Vagina (tissue), 2 donors: Measurements from ENCODE around the gene DOCK1. TPM values are rescaled to one million over a fixed set of nuclear protein-coding genes. Genes with fewer than 3 reads are reported as not detected.

Experiments used
- DNase-seq, 2 donors: peaks; one replicate each; pipeline ENCODE4 v3.0.0-alpha.2; 2017; ENCODE audit errors: extremely low spot score in 2 of 2
- H3K27ac ChIP-seq: fragments of 200-600 bp; sonication (generic); one replicate; pipeline ENCODE4 v1.5.1; 2019
- H3K27me3 ChIP-seq: fragments of 200-600 bp; sonication (generic); one replicate; pipeline ENCODE4 v1.5.1; 2019
- H3K36me3 ChIP-seq, 2 donors: fragments of 200-600 bp; sonication (generic); one replicate each; pipeline ENCODE4 v1.5.1; 2017 to 2019
- H3K4me1 ChIP-seq: fragments of 200-600 bp; sonication (generic); one replicate; pipeline ENCODE4 v1.5.1; 2019
- H3K4me3 ChIP-seq, 2 donors: fragments of 200-600 bp; sonication (generic); 1 replicate in 1 of 2; 2 replicates in 1 of 2; pipeline ENCODE4 v1.5.1; 2016 to 2019
- H3K9me3 ChIP-seq: fragments of 200-600 bp; sonication (generic); one replicate; pipeline ENCODE4 v1.5.1; 2019
- POLR2A ChIP-seq, 2 donors: fragments of 450-650 bp; IDR thresholded peaks; one replicate each; pipeline ENCODE4 v1.6.1; 2017; ENCODE audit warnings: antibody characterized with exemption in 2 of 2, mild to moderate bottlenecking in 2 of 2, moderate library complexity in 2 of 2
- POLR2AphosphoS5 ChIP-seq, 2 donors: sonication (generic); formaldehyde crosslinking; IDR thresholded peaks; one replicate each; pipeline ENCODE4 v1.9.0; 2017; ENCODE audit warnings: antibody characterized with exemption in 2 of 2, mild to moderate bottlenecking in 2 of 2, low read depth in 1 of 2; ENCODE audit not compliant: insufficient read depth in 1 of 2
- intact Hi-C: fragments of 100-400 bp; cut with DNase I; formaldehyde crosslinking; loops from one replicate; pipeline ENCODE4 v1.15.1; 2023
- total RNA-seq: library from RNA; depleted of rRNA; stranded (reverse); fragments of >200 nt; gene quantifications from one replicate; pipeline ENCODE4 v1.2.3, GENCODE V29; 2016
- TF ChIP-seq, protein P1 (sequence below), 3 experiments: fragments of 450-650 bp in 2 of 3; fragments of 200-600 bp in 1 of 3; sonication (generic) in 1 of 3; IDR thresholded peaks; one replicate each; pipeline ENCODE4 v1.5.1; 2017 to 2019; ENCODE audit warnings: antibody characterized with exemption in 3 of 3, mild to moderate bottlenecking in 2 of 3, moderate library complexity in 2 of 3

Gene DOCK1
- total RNA-seq, 1 donor from 2014 or later = 64.6 TPM

DNA sequence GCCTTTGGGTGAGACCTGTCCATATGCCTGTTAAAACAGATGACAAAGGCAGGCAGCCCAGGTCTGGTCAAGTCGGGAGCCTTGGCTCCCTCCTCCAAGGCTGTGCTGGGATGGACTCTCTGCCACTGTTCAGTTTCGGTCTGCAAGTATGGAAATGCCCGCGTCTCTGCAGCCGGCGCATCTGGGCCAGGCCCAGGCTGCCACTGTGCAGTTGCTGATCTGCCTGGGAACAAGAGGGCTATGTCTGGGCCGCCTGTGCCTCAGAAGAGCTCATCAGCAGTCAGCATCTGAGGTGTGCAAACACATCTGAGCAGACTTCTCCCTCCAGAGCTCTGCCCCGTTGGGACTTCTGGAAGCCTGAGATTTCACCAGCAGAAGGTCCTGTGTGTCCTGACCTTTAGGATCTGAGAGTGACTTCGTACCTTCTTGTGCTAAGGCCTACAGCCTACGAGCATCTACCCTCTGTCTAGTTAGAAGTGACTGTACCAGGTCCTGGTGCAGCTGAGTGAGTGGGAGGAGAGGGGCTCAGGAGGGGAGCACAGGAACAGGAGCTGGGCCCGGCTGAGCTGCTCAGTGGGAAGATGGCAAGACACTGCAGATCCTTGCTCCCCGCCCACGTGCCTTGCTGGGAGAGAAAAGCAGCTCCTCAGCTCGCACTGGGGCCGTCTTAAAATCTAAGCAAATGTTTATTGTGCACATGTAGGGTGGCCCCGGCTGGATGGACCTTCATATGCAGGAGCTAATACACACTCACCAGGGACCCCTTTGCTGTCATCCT is 50.9 kb downstream of the DOCK1 start:
- TF ChIP-seq, protein P1, sequence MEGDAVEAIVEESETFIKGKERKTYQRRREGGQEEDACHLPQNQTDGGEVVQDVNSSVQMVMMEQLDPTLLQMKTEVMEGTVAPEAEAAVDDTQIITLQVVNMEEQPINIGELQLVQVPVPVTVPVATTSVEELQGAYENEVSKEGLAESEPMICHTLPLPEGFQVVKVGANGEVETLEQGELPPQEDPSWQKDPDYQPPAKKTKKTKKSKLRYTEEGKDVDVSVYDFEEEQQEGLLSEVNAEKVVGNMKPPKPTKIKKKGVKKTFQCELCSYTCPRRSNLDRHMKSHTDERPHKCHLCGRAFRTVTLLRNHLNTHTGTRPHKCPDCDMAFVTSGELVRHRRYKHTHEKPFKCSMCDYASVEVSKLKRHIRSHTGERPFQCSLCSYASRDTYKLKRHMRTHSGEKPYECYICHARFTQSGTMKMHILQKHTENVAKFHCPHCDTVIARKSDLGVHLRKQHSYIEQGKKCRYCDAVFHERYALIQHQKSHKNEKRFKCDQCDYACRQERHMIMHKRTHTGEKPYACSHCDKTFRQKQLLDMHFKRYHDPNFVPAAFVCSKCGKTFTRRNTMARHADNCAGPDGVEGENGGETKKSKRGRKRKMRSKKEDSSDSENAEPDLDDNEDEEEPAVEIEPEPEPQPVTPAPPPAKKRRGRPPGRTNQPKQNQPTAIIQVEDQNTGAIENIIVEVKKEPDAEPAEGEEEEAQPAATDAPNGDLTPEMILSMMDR (IDR thresholded peaks at IDR 0.05) = no peak
- no peak for TF ChIP-seq POLR2AphosphoS5 (IDR thresholded peaks at IDR 0.05; ENCODE audit: insufficient read depth in 1 of 2, low read depth in 1 of 2)
- no peaks in the 10 kb centered on the region for H3K9me3 ChIP-seq
- peaks cover 20% of the 10 kb centered on the region for H3K4me1 ChIP-seq
- intact Hi-C loops = no loop called here
- H3K27ac ChIP-seq = no peak overlapping the region
- H3K4me3 ChIP-seq = no peak overlapping the region
- H3K36me3 ChIP-seq = no peaks in the 10 kb centered on the region
- DNase-seq = no peak
- H3K27me3 ChIP-seq = no peaks in the 10 kb centered on the region

DNA sequence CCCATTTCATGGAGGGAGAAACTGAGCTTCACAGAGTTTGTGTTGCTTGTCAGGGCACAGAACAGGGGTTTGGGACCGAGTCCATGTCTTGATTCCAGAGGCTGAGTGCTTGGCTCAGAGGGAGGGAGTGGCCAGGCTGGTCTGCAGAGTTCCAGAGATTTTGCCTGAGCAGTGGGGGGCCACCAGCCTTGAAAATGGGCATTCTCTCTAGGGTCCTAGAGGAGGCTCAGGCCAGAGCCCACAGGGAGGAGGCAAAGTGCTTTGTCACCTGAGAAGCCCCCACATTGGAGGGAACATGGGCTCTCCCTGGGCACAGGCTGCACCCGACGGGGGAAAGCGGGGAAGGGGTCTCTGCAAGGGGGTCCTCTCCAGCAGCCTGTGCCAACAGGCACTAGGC is 51.5 kb downstream of the DOCK1 start:
- H3K36me3 ChIP-seq = no peaks in the 10 kb centered on the region
- H3K4me1 ChIP-seq = peaks cover 20% of the 10 kb centered on the region
- TF ChIP-seq POLR2A (IDR thresholded peaks at IDR 0.05) (no peak), POLR2AphosphoS5 (IDR thresholded peaks at IDR 0.05; ENCODE audit: insufficient read depth in 1 of 2, low read depth in 1 of 2) (no peak)
- TF ChIP-seq, protein P1 (IDR thresholded peaks at IDR 0.05) = no peak
- H3K27me3 ChIP-seq = no peaks in the 10 kb centered on the region
- no peak for DNase-seq
- no peaks in the 10 kb centered on the region for H3K9me3 ChIP-seq
- no peak overlapping the region for H3K4me3 ChIP-seq
- intact Hi-C loops = no loop called here
- no peak overlapping the region for H3K27ac ChIP-seq

DNA sequence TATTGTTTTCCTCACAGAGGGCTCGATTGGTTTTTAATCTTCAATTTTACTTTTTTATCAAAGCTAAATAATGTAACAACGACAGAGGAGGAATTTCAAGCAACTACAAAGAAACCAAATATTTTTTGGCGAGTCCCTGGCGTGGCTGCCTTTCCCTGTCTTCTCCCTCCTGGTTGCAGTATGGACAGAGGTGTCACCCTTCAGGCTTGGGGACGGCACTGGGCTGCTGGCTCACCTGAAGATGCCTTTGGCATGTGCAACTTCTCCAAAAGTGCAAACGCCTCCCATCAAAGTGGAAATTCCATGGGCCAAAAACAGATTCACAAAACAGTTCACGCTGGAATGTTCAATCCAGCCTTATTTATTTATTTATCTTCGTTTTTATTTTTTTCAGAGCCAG is 51.9 kb downstream of the DOCK1 start:
- peaks cover 20% of the 10 kb centered on the region for H3K4me1 ChIP-seq
- TF ChIP-seq POLR2A (IDR thresholded peaks at IDR 0.05) (no peak), POLR2AphosphoS5 (IDR thresholded peaks at IDR 0.05; ENCODE audit: insufficient read depth in 1 of 2, low read depth in 1 of 2) (no peak)
- TF ChIP-seq, protein P1 (IDR thresholded peaks at IDR 0.05) = no peak
- H3K27ac ChIP-seq = no peak overlapping the region
- no peaks in the 10 kb centered on the region for H3K36me3 ChIP-seq
- no peak for DNase-seq
- no peaks in the 10 kb centered on the region for H3K9me3 ChIP-seq
- H3K27me3 ChIP-seq = no peaks in the 10 kb centered on the region
- H3K4me3 ChIP-seq = no peak overlapping the region
- intact Hi-C loops = no loop called here

DNA sequence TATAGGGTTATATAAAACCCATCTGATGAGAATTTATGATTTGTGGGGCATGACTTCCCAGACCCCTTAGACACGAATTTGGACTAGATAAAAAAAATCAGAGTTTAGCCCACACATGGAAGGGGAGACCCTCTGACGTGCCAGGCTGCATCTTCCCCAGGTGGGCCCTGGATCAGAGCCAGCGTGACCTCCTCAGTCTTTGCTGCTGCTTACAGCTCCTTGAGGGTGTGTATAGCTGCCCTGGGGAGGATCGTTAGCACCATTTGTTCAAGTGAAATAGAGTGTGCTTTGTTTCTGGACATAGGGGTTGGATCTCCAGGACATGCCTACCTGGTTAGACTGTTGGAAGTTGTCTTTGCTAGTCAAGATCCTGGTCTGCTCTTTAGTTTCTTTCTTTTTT is 54.2 kb downstream of the DOCK1 start:
- peak in 1 of 2 donors; percentile 55 for DNase-seq
- Histone ChIP-seq H3K27me3 (no peaks in the 10 kb centered on the region), H3K9me3 (no peaks in the 10 kb centered on the region), H3K36me3 (no peaks in the 10 kb centered on the region), H3K27ac (no peak overlapping the region), H3K4me1 (peaks cover 20% of the 10 kb centered on the region), H3K4me3 (no peak overlapping the region)
- TF ChIP-seq, protein P1 (IDR thresholded peaks at IDR 0.05) = no peak
- TF ChIP-seq POLR2A (IDR thresholded peaks at IDR 0.05) (no peak), POLR2AphosphoS5 (IDR thresholded peaks at IDR 0.05; ENCODE audit: insufficient read depth in 1 of 2, low read depth in 1 of 2) (no peak)
- intact Hi-C loops = no loop called here

DNA sequence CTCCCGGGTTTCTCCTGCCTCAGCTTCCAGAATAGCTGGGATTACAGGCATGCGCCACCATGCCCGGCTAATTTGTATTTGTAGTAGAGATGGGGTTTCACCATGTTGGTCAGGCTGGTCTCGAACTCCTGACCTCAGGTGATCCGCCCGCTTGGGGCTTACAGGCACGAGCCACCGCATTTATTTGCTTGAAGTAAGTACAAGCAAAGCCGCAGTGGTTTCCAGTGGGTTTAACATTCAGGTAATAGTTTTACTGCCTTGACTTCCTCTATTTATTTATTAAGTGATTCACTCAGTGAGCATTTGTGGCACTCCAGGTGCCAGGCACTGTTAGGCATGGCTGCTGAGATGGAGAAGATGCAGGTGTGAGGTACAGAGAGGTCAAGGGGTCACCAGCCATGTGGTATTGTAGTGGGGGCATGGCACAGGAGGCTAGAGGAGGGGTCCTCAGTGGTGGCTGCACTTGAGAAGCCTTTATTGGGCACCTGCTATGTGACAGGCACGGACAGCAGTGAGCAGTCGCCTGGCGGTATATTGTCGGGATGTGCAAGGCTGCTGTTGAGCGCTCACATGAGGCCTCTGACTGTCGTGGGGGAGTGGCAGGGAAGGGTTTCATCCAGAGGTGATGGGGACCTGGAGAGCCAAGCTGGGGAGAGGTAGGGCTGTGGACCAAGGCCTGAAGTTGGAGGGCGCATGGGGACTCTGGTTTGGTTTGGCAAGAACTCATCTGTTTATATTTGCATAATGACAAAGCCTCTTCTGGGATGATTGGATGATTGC is 54.9 kb downstream of the DOCK1 start:
- H3K27ac ChIP-seq = no peak overlapping the region
- H3K27me3 ChIP-seq = no peaks in the 10 kb centered on the region
- no peaks in the 10 kb centered on the region for H3K36me3 ChIP-seq
- H3K4me1 ChIP-seq = peaks cover 16% of the 10 kb centered on the region
- intact Hi-C loops = no loop called here
- no peaks in the 10 kb centered on the region for H3K9me3 ChIP-seq
- no peak for TF ChIP-seq POLR2A (IDR thresholded peaks at IDR 0.05)
- no peak for TF ChIP-seq POLR2AphosphoS5 (IDR thresholded peaks at IDR 0.05; ENCODE audit: insufficient read depth in 1 of 2, low read depth in 1 of 2)
- TF ChIP-seq, protein P1 (IDR thresholded peaks at IDR 0.05) = no peak
- H3K4me3 ChIP-seq = no peak overlapping the region
- DNase-seq = peak in 1 of 2 donors; percentile 84
